ENCODE data around the gene MCTP1. TPM values are rescaled to one million over a fixed set of nuclear protein-coding genes. Genes with fewer than 3 reads are reported as not detected.

Gene MCTP1
- total RNA-seq, 1 experiment from 2014 or later: 0.44 TPM

- intact Hi-C loops (cut with micrococcal nuclease): no loop called here
- TF ChIP-seq CEBPB (IDR thresholded peaks at IDR 0.05; ENCODE audit: low read depth) (no peak), EZH2phosphoT487 (IDR thresholded peaks at IDR 0.05; ENCODE audit: borderline replicate concordance) (no peak), ATF3 (IDR thresholded peaks at IDR 0.05) (no peak), ELF1 (IDR thresholded peaks at IDR 0.05; ENCODE audit: borderline replicate concordance, low read depth) (no peak), TCF7L2 (IDR thresholded peaks at IDR 0.05; ENCODE audit: borderline replicate concordance, extremely low read depth, insufficient read depth, insufficient read length) (no peak), SP1 (IDR thresholded peaks at IDR 0.05; ENCODE audit: low read depth) (no peak), EGR1 (IDR thresholded peaks at IDR 0.05; ENCODE audit: low read depth) (no peak), CTCF (IDR thresholded peaks at IDR 0.05 in 2 of 3, conservative IDR thresholded peaks at IDR 0.05 in 1 of 3; ENCODE audit: borderline replicate concordance in 1 of 3, insufficient read depth in 1 of 3, low read depth in 2 of 3, low read length in 2 of 3) (no peak)
- H3K27me3 ChIP-seq (ENCODE audit: insufficient read depth, low read length): no peaks in the 10 kb centered on the region
- H3K4me3 ChIP-seq (replicated peaks in 1 of 2; ENCODE audit: low read depth in 1 of 2, low read length in 2 of 2): no peak overlapping the region
- RAD21 ChIA-PET (ENCODE audit: low non-redundant PET in 1 of 2, low total read pairs in 2 of 2, uncharacterized antibody in 2 of 2, unreplicated experiment in 2 of 2): no interaction called here
- no TSS peak for BruUV-seq (replicated peaks)
- H3K36me3 ChIP-seq (ENCODE audit: control insufficient read depth in 1 of 2, insufficient read depth in 2 of 2, low read length in 2 of 2): no peaks in the 10 kb centered on the region
- CTCF ChIA-PET: no interaction called here
- no peak overlapping the region for H3K4me2 ChIP-seq (ENCODE audit: low read length)
- H3K4me1 ChIP-seq (ENCODE audit: control insufficient read depth in 1 of 2, insufficient read depth in 2 of 2, low read length in 2 of 2): peaks cover 0 to 3% of the 10 kb centered on the region in 2 experiments; a peak in 1 of 4 replicates
- no peaks in the 10 kb centered on the region for H3K9me3 ChIP-seq (ENCODE audit: control insufficient read depth in 1 of 2, insufficient read depth in 1 of 2, low read depth in 1 of 2, low read length in 2 of 2)
- DNase-seq (ENCODE audit: low read depth, low spot score) (no peak), ATAC-seq (no peak)
- POLR2A ChIA-PET: no interaction called here
- H3K79me2 ChIP-seq (ENCODE audit: insufficient read depth, low read length): no peaks in the 10 kb centered on the region
- H3K27ac ChIP-seq (ENCODE audit: low read depth, low read length): no peak overlapping the region
- H2AFZ ChIP-seq (ENCODE audit: low read depth, low read length, poor library complexity, severe bottlenecking): no peak overlapping the region
- H3K9ac ChIP-seq (ENCODE audit: low read length): no peak overlapping the region
- H3K9me2 ChIP-seq (ENCODE audit: insufficient read depth): no peaks in the 10 kb centered on the region
- no peaks in the 10 kb centered on the region for H4K20me1 ChIP-seq (ENCODE audit: insufficient read depth)
These were observed 292.6 kb downstream of the MCTP1 start for GRCh38 chr5:94992325-94992724.

Data from HCT116 (cell line).